Ascending aorta (tissue), 2 donors: Measurements from ENCODE around the gene S100A5. TPM values are rescaled to one million over a fixed set of nuclear protein-coding genes. Genes with fewer than 3 reads are reported as not detected.

Source experiments
- DNase-seq, 2 donors: peaks; one replicate each; pipeline ENCODE4 v3.0.0-alpha.2; 2019; ENCODE audit warnings: low spot score in 2 of 2
- H3K27ac ChIP-seq, 2 donors: fragments of 200-600 bp; sonication (generic); one replicate each; pipeline ENCODE4 v1.5.1; 2016 to 2017; ENCODE audit warnings: mild to moderate bottlenecking in 1 of 2
- H3K27me3 ChIP-seq: fragments of 200-600 bp; sonication (generic); one replicate; pipeline ENCODE4 v1.5.1; 2017
- H3K36me3 ChIP-seq, 2 donors: fragments of 200-600 bp; sonication (generic); one replicate each; pipeline ENCODE4 v1.5.1; 2016
- H3K4me1 ChIP-seq, 2 donors: fragments of 200-600 bp; sonication (generic); one replicate each; pipeline ENCODE4 v1.5.1; 2016 to 2017; ENCODE audit warnings: mild to moderate bottlenecking in 1 of 2
- H3K4me3 ChIP-seq, 2 donors: fragments of 200-600 bp; sonication (generic); one replicate each; pipeline ENCODE4 v1.5.1; 2016 to 2017; ENCODE audit warnings: mild to moderate bottlenecking in 1 of 2
- H3K9me3 ChIP-seq, 2 donors: fragments of 200-600 bp; sonication (generic); one replicate each; pipeline ENCODE4 v1.5.1; 2016
- intact Hi-C: fragments of 100-400 bp; cut with DNase I; formaldehyde crosslinking; loops from one replicate; pipeline ENCODE4 v1.15.1; 2023
- total RNA-seq: library from RNA; depleted of rRNA; stranded (reverse); fragments of >200 nt; gene quantifications from one replicate; pipeline ENCODE4 v1.1.0, GENCODE V29; 2016
- TF ChIP-seq, protein P1 (sequence below), 3 experiments: fragments of 200-600 bp in 2 of 3; fragments of 450-650 bp in 1 of 3; sonication (generic) in 2 of 3; IDR thresholded peaks; one replicate each; pipeline ENCODE4 v1.5.1; 2016 to 2019; ENCODE audit warnings: antibody characterized with exemption in 3 of 3, mild to moderate bottlenecking in 1 of 3, moderate library complexity in 1 of 3

The S100A5 gene
- total RNA-seq, 1 donor from 2014 or later: not detected

DNA sequence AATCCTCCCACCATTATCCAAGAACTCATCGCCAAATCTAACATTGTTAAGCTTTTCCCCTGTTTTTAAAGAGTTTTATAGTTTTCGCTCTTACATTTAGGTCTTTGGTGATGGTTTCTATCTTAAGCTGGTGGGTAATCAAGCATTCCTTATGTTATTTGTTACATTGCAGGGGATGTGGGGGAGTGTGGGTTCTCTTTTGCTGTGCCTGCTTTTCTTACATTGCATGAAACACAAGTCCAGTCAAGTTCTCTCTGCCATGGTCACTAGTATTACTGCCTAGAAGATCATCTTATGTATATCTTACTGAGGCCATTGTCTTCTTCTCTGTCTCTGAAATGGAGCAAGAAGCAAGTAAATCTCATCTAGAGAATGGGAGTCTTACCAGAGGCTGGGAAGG is 53.0 kb downstream of the S100A5 start:
- peaks cover 18 to 42% of the 10 kb centered on the region in 2 donors for H3K4me1 ChIP-seq
- TF ChIP-seq, protein P1, sequence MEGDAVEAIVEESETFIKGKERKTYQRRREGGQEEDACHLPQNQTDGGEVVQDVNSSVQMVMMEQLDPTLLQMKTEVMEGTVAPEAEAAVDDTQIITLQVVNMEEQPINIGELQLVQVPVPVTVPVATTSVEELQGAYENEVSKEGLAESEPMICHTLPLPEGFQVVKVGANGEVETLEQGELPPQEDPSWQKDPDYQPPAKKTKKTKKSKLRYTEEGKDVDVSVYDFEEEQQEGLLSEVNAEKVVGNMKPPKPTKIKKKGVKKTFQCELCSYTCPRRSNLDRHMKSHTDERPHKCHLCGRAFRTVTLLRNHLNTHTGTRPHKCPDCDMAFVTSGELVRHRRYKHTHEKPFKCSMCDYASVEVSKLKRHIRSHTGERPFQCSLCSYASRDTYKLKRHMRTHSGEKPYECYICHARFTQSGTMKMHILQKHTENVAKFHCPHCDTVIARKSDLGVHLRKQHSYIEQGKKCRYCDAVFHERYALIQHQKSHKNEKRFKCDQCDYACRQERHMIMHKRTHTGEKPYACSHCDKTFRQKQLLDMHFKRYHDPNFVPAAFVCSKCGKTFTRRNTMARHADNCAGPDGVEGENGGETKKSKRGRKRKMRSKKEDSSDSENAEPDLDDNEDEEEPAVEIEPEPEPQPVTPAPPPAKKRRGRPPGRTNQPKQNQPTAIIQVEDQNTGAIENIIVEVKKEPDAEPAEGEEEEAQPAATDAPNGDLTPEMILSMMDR (IDR thresholded peaks at IDR 0.05): no peak
- peak overlapping the region; percentile 95 to 97 for H3K27ac ChIP-seq
- H3K4me3 ChIP-seq: no peak overlapping the region
- H3K36me3 ChIP-seq: no peaks in the 10 kb centered on the region
- intact Hi-C loops: loop anchor here (5.0 kb wide), 1 partner anchor 460 kb away; the partner anchor contains the start of gene DENND4B
- no peaks in the 10 kb centered on the region for H3K9me3 ChIP-seq
- no peak for DNase-seq
- no peaks in the 10 kb centered on the region for H3K27me3 ChIP-seq

Other genes starting within 250 kb of the S100A5 start
- not detected for gene PGLYRP3, start 228.0 kb downstream of the S100A5 start, total RNA-seq
- gene PGLYRP4, start 192.1 kb downstream of the S100A5 start, total RNA-seq: not detected
- gene S100A9, start 183.1 kb downstream of the S100A5 start, total RNA-seq: 764 TPM
- gene S100A12, start 165.3 kb downstream of the S100A5 start, total RNA-seq: not detected
- gene S100A8, start 149.9 kb downstream of the S100A5 start, total RNA-seq: 33.5 TPM
- not detected for gene S100A7A, start 124.4 kb downstream of the S100A5 start, total RNA-seq
- gene S100A7, start 80.3 kb downstream of the S100A5 start, total RNA-seq: not detected
- 336 TPM for gene S100A6, start 4.9 kb downstream of the S100A5 start, total RNA-seq
- gene S100A4, start 4.9 kb upstream of the S100A5 start, total RNA-seq: 690 TPM
- gene S100A3, start 8.3 kb upstream of the S100A5 start, total RNA-seq: not detected
- not detected for gene S100A2, start 24.9 kb upstream of the S100A5 start, total RNA-seq
- gene S100A16, start 72.2 kb upstream of the S100A5 start, total RNA-seq: 364 TPM
- gene S100A14, start 75.4 kb upstream of the S100A5 start, total RNA-seq: 1.5 TPM
- gene S100A13, start 86.6 kb upstream of the S100A5 start, total RNA-seq: 89.7 TPM
- gene S100A1, start 87.5 kb upstream of the S100A5 start, total RNA-seq: not detected
- 58.9 TPM for gene CHTOP, start 93.1 kb upstream of the S100A5 start, total RNA-seq
- gene SNAPIN, start 117.8 kb upstream of the S100A5 start, total RNA-seq: 61.0 TPM
- 37.5 TPM for gene ILF2, start 130.1 kb upstream of the S100A5 start, total RNA-seq
- 187 TPM for gene NPR1, start 137.8 kb upstream of the S100A5 start, total RNA-seq
- 55.9 TPM for gene INTS3, start 187.1 kb upstream of the S100A5 start, total RNA-seq
- gene SLC27A3, start 234.5 kb upstream of the S100A5 start, total RNA-seq: 315 TPM